A673 (cell line): Measurements from ENCODE around the gene NCAPG2.

ENCODE experiments used
- CTCF ChIP-seq: fragments of 300-800, 200-600 bp; sonication (generic); conservative IDR thresholded peaks from 2 replicates; pipeline ENCODE4 v1.5.1; 2017; ENCODE audit warnings: low read depth, mild to moderate bottlenecking, antibody characterized with exemption, low read length, moderate library complexity, mixed read lengths
- EZH2 ChIP-seq: fragments of 200-600 bp; sonication (generic); IDR thresholded peaks from 2 replicates; pipeline ENCODE4 v1.6.1; 2017; ENCODE audit warnings: borderline replicate concordance, low read depth, mild to moderate bottlenecking, mixed read lengths, antibody characterized with exemption, low read length; ENCODE audit not compliant: poor library complexity, severe bottlenecking

- TF ChIP-seq EZH2, result no peak
- no peak for TF ChIP-seq CTCF
Measured at GRCh38 chr7:158617737-158618128, 86.9 kb downstream of the NCAPG2 start.
